HepG2 (cell line): ENCODE results near the gene YKT6. TPM values are rescaled to one million over a fixed set of nuclear protein-coding genes. Genes with fewer than 3 reads are reported as not detected.

Experiments used
- ATAC-seq: fragments of 200-7000 bp; cut with Tn5 transposase; 3 replicates; pipeline ENCODE4 v1.9.1; 2020; ENCODE audit warnings: mild to moderate bottlenecking, moderate library complexity
- BruUV-seq: library from RNA; stranded (reverse); fragments of 400-500 nt; replicated peaks from 2 replicates; lab custom pipeline; 2021; lab: Mats Ljungman, UMichigan
- CTCF ChIA-PET: fragments of 300-600 bp; formaldehyde crosslinking; extraction: SDS; loops from one replicate; lab custom pipeline; 2021; ENCODE audit warnings: low total read pairs, inconsistent platforms, low intra/inter-chr PET ratio; lab: Yijun Ruan, JAX
- POLR2A ChIA-PET: fragments of 350-600 bp; sonication (Branson Sonifier 250); formaldehyde crosslinking; loops from one replicate; lab custom pipeline; 2020; ENCODE audit warnings: antibody characterized with exemption, inconsistent platforms; lab: Yijun Ruan, JAX
- DNase-seq: peaks from one replicate; pipeline ENCODE4 v3.0.0-alpha.2; 2015; ENCODE audit warnings: low spot score
- FAIRE-seq: peaks from 3 replicates; lab custom pipeline; 2011; peaks lifted over from hg19 to GRCh38; lab: Jason Lieb, UNC
- H2AFZ ChIP-seq: one replicate; pipeline ENCODE4 v1.6.1; 2011; ENCODE audit warnings: low read length, inconsistent platforms
- H3K27ac ChIP-seq: fragments of 300-600 bp; 3 replicates; pipeline ENCODE4 v1.8.0; 2011; ENCODE audit warnings: mixed run types, mild to moderate bottlenecking, mixed read lengths, low read length, inconsistent platforms; ENCODE audit not compliant: insufficient read depth; ENCODE audit errors: extremely low read length
- H3K27me3 ChIP-seq, 2 experiments: fragments of 200-600 bp in 1 of 2; 2 replicates in 1 of 2; 3 replicates in 1 of 2; pipeline versions ENCODE4 v1.6.0 to v1.8.0; 2011; ENCODE audit warnings: low read length in 2 of 2, mild to moderate bottlenecking in 2 of 2, moderate library complexity in 2 of 2, inconsistent platforms in 1 of 2; ENCODE audit not compliant: insufficient read depth in 2 of 2, control insufficient read depth in 1 of 2
- H3K36me3 ChIP-seq, 2 experiments: fragments of 200-600 bp in 1 of 2; replicated peaks in 1 of 2; 2 replicates in 1 of 2; 3 replicates in 1 of 2; pipeline versions ENCODE4 v1.5.1 to v1.8.0; 2011; ENCODE audit warnings: low read length in 2 of 2, inconsistent platforms in 1 of 2; ENCODE audit not compliant: insufficient read depth in 2 of 2, control insufficient read depth in 1 of 2
- H3K4me1 ChIP-seq: 2 replicates; pipeline ENCODE4 v1.5.1; 2012; ENCODE audit warnings: low read length, inconsistent platforms; ENCODE audit not compliant: insufficient read depth
- H3K4me2 ChIP-seq: 2 replicates; pipeline ENCODE4 v1.6.0; 2011; ENCODE audit warnings: low read depth, low read length, inconsistent platforms
- H3K4me3 ChIP-seq, 3 experiments: fragments of 200-600 bp in 1 of 3; sonication (generic), shearing (Covaris generic) in 1 of 3; replicated peaks in 1 of 3; 2 replicates each; pipeline ENCODE4 v1.5.1; 2011 to 2016; ENCODE audit warnings: low read length in 3 of 3, inconsistent platforms in 2 of 3, low read depth in 2 of 3, mild to moderate bottlenecking in 2 of 3, control low read depth in 1 of 3, mixed read lengths in 1 of 3; ENCODE audit not compliant: insufficient read depth in 1 of 3
- H3K79me2 ChIP-seq: one replicate; pipeline ENCODE4 v1.6.1; 2011; ENCODE audit warnings: low read length, inconsistent platforms; ENCODE audit not compliant: insufficient read depth
- H3K9ac ChIP-seq: 2 replicates; pipeline ENCODE4 v1.6.0; 2011; ENCODE audit warnings: mild to moderate bottlenecking, low read depth, low read length, inconsistent platforms; ENCODE audit not compliant: insufficient read depth
- H3K9me3 ChIP-seq: 2 replicates; pipeline ENCODE4 v1.5.1; 2012; ENCODE audit warnings: mild to moderate bottlenecking, low read length
- H4K20me1 ChIP-seq: 2 replicates; pipeline ENCODE4 v1.6.0; 2011; ENCODE audit warnings: inconsistent platforms, mild to moderate bottlenecking, low read length, moderate library complexity; ENCODE audit not compliant: insufficient read depth
- ARID5B ChIP-seq: IDR thresholded peaks from 2 replicates; pipeline ENCODE4 v1.4.0; 2020; ENCODE audit warnings: mild to moderate bottlenecking, missing genetic modification reagents
- ATAD3A ChIP-seq: sonication (generic); formaldehyde crosslinking; IDR thresholded peaks from 2 replicates; pipeline ENCODE4 v1.4.0; 2020; ENCODE audit warnings: missing genetic modification reagents
- FOXP4 ChIP-seq: sonication (generic); formaldehyde crosslinking; IDR thresholded peaks from 2 replicates; pipeline ENCODE4 v1.4.0; 2020; ENCODE audit warnings: missing genetic modification reagents
- GABPB1 ChIP-seq: IDR thresholded peaks from 2 replicates; pipeline ENCODE4 v1.6.1; 2016; ENCODE audit warnings: mild to moderate bottlenecking, missing genetic modification reagents, moderate library complexity, missing compliant biosample characterization
- HES4 ChIP-seq: sonication (generic); formaldehyde crosslinking; IDR thresholded peaks from 2 replicates; pipeline ENCODE4 v1.9.0; 2021; ENCODE audit warnings: mild to moderate bottlenecking, missing genetic modification reagents, borderline replicate concordance
- HNRNPH1 ChIP-seq: fragments of 200-400 bp; formaldehyde crosslinking; optimal IDR thresholded peaks from 2 replicates; pipeline ENCODE3; 2017; ENCODE audit warnings: mild to moderate bottlenecking, low read depth, low read length
- IKZF5 ChIP-seq: IDR thresholded peaks from 2 replicates; pipeline ENCODE4 v1.6.1; 2018; ENCODE audit warnings: missing genetic modification reagents, mild to moderate bottlenecking, missing compliant biosample characterization
- KDM6A ChIP-seq: IDR thresholded peaks from 2 replicates; pipeline ENCODE4 v1.6.1; 2016; ENCODE audit warnings: low read depth
- NFE2L2 ChIP-seq: fragments of 150-350 bp; IDR thresholded peaks from 2 replicates; pipeline ENCODE4 v1.6.1; 2014; ENCODE audit warnings: low read length
- RARG ChIP-seq: sonication (generic); formaldehyde crosslinking; IDR thresholded peaks from 2 replicates; pipeline ENCODE4 v1.4.0; 2020; ENCODE audit warnings: low read depth, mild to moderate bottlenecking, missing genetic modification reagents
- SPEN ChIP-seq: sonication (generic); formaldehyde crosslinking; IDR thresholded peaks from 2 replicates; pipeline ENCODE4 v1.5.1; 2020; ENCODE audit warnings: low read depth, mild to moderate bottlenecking, missing genetic modification reagents
- STAT5B ChIP-seq: sonication (generic); formaldehyde crosslinking; IDR thresholded peaks from 2 replicates; pipeline ENCODE4 v1.4.0; 2020; ENCODE audit warnings: missing genetic modification reagents
- U2AF1 ChIP-seq: fragments of 200-400 bp; formaldehyde crosslinking; optimal IDR thresholded peaks from 2 replicates; pipeline ENCODE3; 2017; ENCODE audit warnings: mild to moderate bottlenecking, low read depth, low read length
- ZFP36L1 ChIP-seq: sonication (generic); formaldehyde crosslinking; IDR thresholded peaks from 2 replicates; pipeline ENCODE4 v1.8.0; 2022; ENCODE audit warnings: mild to moderate bottlenecking, missing genetic modification reagents, moderate library complexity
- ZNF446 ChIP-seq: sonication (generic); formaldehyde crosslinking; IDR thresholded peaks from 2 replicates; pipeline ENCODE4 v1.5.0; 2020; ENCODE audit warnings: mild to moderate bottlenecking, missing genetic modification reagents
- ZNF460 ChIP-seq: sonication (generic); formaldehyde crosslinking; IDR thresholded peaks from 2 replicates; pipeline ENCODE4 v1.5.1; 2020; ENCODE audit warnings: missing genetic modification reagents, mild to moderate bottlenecking, borderline replicate concordance
- ZNF543 ChIP-seq: sonication (generic); formaldehyde crosslinking; IDR thresholded peaks from 2 replicates; pipeline ENCODE4 v1.4.0; 2020; ENCODE audit warnings: mild to moderate bottlenecking, missing genetic modification reagents
- ZNF724P ChIP-seq: sonication (generic); formaldehyde crosslinking; IDR thresholded peaks from 2 replicates; pipeline ENCODE4 v1.8.0; 2022; ENCODE audit warnings: missing genetic modification reagents, borderline replicate concordance
- ZNF768 ChIP-seq: sonication (generic); formaldehyde crosslinking; IDR thresholded peaks from 2 replicates; pipeline ENCODE4 v1.4.0; 2020; ENCODE audit warnings: missing genetic modification reagents
- WGBS: methylation state at CpG from one replicate; pipeline ENCODE4 v1.1.6; 2017; ENCODE audit warnings: low lambda C conversion rate; 5-methylcytosine and 5-hydroxymethylcytosine counted together
- in situ Hi-C: cut with HindIII; loops from 2 replicates; pipeline ENCODE4 v1.10.0; 2017; ENCODE audit warnings: low pct_unique_long_range_greater_than_20kb; ENCODE audit not compliant: extremely low pct_ligation_motif_present
- intact Hi-C: fragments of 100-400 bp; cut with micrococcal nuclease; formaldehyde crosslinking; loops from one replicate; pipeline ENCODE4 v1.10.0; 2022; ENCODE audit not compliant: unreplicated experiment
- polyA plus RNA-seq, 8 experiments: library from polyadenylated mRNA; depleted of rRNA in 3 of 8; stranded (reverse) in 7 of 8; unstranded in 1 of 8; fragments of >200 nt; fragmentation: Illumina TruSeq in 4 of 8; extraction: Trizol in 4 of 8; gene quantifications; 2 replicates each; pipeline versions ENCODE4 v1.2.1 to v1.2.3, GENCODE V29; 2011 to 2016; ENCODE audit warnings: low read depth in 4 of 8, missing spikeins in 1 of 8, mixed read lengths in 1 of 8; ENCODE audit not compliant: insufficient read depth in 1 of 8
- total RNA-seq, 5 experiments: library from RNA; depleted of rRNA; stranded (reverse); fragments of >200 nt; fragmentation: Illumina TruSeq; extraction: Trizol; gene quantifications; 2 replicates each; pipeline ENCODE4 v1.2.3, GENCODE V29; 2016; ENCODE audit warnings: low read depth in 1 of 5

YKT6 gene
- total and polyA plus RNA-seq, 2 of the 13 experiments (the other 11 are each of a cell fraction or from before 2014, with no cell fraction given) = 52.2 to 60.3 TPM

DNA sequence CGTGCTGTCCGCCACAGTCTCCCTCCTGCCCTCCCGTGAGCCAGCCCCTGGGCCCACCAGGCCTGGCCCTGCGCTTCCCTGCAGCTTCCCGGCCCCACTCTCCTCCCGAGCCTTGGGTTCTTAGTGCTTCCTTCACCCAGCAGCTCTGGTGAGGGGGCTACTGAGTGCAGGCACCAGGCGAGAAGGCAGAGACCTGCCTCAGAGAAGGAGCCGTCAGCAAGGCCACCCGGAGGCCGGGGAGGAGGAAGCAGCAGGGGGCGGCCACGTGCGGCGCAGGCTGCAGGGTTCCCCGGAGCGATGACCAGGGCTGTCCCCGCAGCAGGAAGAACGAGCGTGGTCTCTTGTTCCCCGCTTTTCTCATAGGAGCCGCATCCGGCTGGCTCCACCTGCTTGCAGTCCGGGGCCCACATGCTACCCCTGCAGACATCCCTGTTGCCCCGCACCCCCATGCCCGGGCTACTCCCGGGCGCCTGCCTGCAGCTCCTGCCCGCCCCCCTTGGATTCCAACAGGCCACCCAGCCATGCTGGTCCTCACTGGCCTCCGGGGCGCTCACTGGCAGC is 20.5 kb downstream of the YKT6 start:
- Histone ChIP-seq H3K36me3 (no peaks in the 10 kb centered on the region), H3K9ac (0 out of 2 replicates have a peak overlapping the region, but pooled peaks have one; percentile 7), H3K79me2 (no peaks in the 10 kb centered on the region), H3K4me3 (peak overlapping the region in 2 of 3 experiments; percentile 20 to 48; a peak in 2 of 6 replicates), H3K4me2 (peak overlapping the region; percentile 54), H4K20me1 (no peaks in the 10 kb centered on the region), H3K4me1 (peaks cover 40% of the 10 kb centered on the region), H3K9me3 (no peaks in the 10 kb centered on the region), H3K27ac (no peak overlapping the region), H2AFZ (no peak overlapping the region), H3K27me3 (peaks cover 13 to 41% of the 10 kb centered on the region in 2 experiments; a peak in 4 of 5 replicates)
- DNase-seq = no peak
- intact Hi-C loops = no loop called here
- ATAC-seq = peak; percentile 69
- ChIA-PET CTCF (no interaction called here), POLR2A (no interaction called here)
- FAIRE-seq = no peak
- in situ Hi-C loops = no loop called here
- WGBS = 34% methylated on average over 9 of the region's 30 CpGs
- no TSS peak for BruUV-seq
- TF ChIP-seq ZNF460 (CRISPR knock-in tag) (no peak), HES4 (CRISPR knock-in tag) (peak; percentile 81; the same call in 1 of the 2 replicates), ZNF724P (CRISPR knock-in tag) (0 out of 2 replicates have a peak, but pooled peaks have one; percentile 65), U2AF1 (no peak), STAT5B (0 out of 2 replicates have a peak, but pooled peaks have one; percentile 48), ATAD3A (CRISPR knock-in tag) (no peak), KDM6A (CRISPR knock-in tag) (no peak), ZFP36L1 (CRISPR knock-in tag) (0 out of 2 replicates have a peak, but pooled peaks have one; percentile 52), HNRNPH1 (no peak), RARG (CRISPR knock-in tag) (no peak), ARID5B (peak; percentile 59), ZNF446 (CRISPR knock-in tag) (no peak), IKZF5 (no peak; the same call in 1 of the 2 replicates), GABPB1 (CRISPR knock-in tag) (peak; percentile 81), ZNF543 (CRISPR knock-in tag) (peak; percentile 93), FOXP4 (CRISPR knock-in tag) (no peak), SPEN (CRISPR knock-in tag) (0 out of 2 replicates have a peak, but pooled peaks have one; percentile 27), NFE2L2 (no peak), ZNF768 (peak; percentile 69; the same call in 1 of the 2 replicates)
